Choroid plexus epithelial cell (primary cell): ENCODE measurements around the gene ZKSCAN2.

Experiments used
- DNase-seq: peaks from one replicate; pipeline ENCODE4 v3.0.0-alpha.2; 2010; ENCODE audit warnings: low read depth
- H3K4me3 ChIP-seq: 2 replicates; pipeline ENCODE4 v1.5.1; 2011; ENCODE audit warnings: low read depth, mild to moderate bottlenecking, control low read depth, low read length, moderate library complexity
- CTCF ChIP-seq: conservative IDR thresholded peaks from 2 replicates; pipeline ENCODE4 v1.5.1; 2011; ENCODE audit warnings: low read depth, mild to moderate bottlenecking, control low read depth, inconsistent platforms, low read length, moderate library complexity

Gene ZKSCAN2

GRCh38 chr16:25228372-25228771 lies 29.3 kb downstream of the ZKSCAN2 start:
- no peak overlapping the region for H3K4me3 ChIP-seq
- no peak for TF ChIP-seq CTCF
- DNase-seq, result no peak

GRCh38 chr16:25224731-25225319 lies 32.8 kb downstream of the ZKSCAN2 start:
- H3K4me3 ChIP-seq, result no peak overlapping the region
- TF ChIP-seq CTCF, result no peak
- DNase-seq, result no peak

GRCh38 chr16:25223964-25224363 lies 33.7 kb downstream of the ZKSCAN2 start:
- no peak for TF ChIP-seq CTCF
- H3K4me3 ChIP-seq, result no peak overlapping the region
- DNase-seq, result no peak

GRCh38 chr16:25222959-25223358 lies 34.7 kb downstream of the ZKSCAN2 start:
- no peak for TF ChIP-seq CTCF
- DNase-seq, result no peak
- H3K4me3 ChIP-seq, result no peak overlapping the region

GRCh38 chr16:25219070-25219737 lies 38.4 kb downstream of the ZKSCAN2 start:
- no peak for DNase-seq
- H3K4me3 ChIP-seq, result no peak overlapping the region
- no peak for TF ChIP-seq CTCF

GRCh38 chr16:25217921-25218320 lies 39.7 kb downstream of the ZKSCAN2 start:
- DNase-seq, result no peak
- no peak overlapping the region for H3K4me3 ChIP-seq
- no peak for TF ChIP-seq CTCF

- TF ChIP-seq CTCF, result no peak
- no peak overlapping the region for H3K4me3 ChIP-seq
- no peak for DNase-seq
These were observed 40.5 kb downstream of the ZKSCAN2 start for GRCh38 chr16:25217112-25217511.
